ENCODE results near the gene RNASEH1.
"Not testable (repeated sequence)": the region's sequence is repeated elsewhere in the genome, so short reads cannot be mapped to it uniquely, and the experiment has no call there.

RNASEH1 gene

DNA sequence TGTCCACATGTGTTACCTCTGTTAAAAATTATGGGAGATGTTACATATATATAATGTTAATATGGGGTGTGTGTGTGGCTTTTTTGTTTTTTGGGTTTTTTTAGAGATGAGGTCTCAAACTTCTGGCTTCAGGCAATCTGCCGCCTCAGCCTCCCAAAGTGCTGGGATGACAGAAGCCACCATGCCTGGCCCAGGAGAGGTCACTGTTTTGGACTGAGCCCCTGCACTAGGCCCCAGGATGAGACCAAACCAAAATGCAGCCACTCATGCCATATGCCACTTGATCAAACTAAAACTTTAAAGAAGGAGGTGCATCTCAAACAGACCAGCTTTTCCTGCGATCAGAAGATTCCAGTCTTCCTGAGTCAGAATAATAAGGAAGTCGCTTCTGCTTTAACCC is 41.3 kb downstream of the RNASEH1 start:
- Histone ChIP-seq H3K4me1 (ENCODE audit: control insufficient read depth, insufficient read depth, low read length, poor library complexity, severe bottlenecking) (no peaks in the 10 kb centered on the region), H3K4me3 (ENCODE audit: extremely low read depth, insufficient read depth, low read length, poor library complexity, severe bottlenecking) (no peak overlapping the region), H3K36me3 (ENCODE audit: control insufficient read depth, insufficient read depth, low read length) (peaks cover 33% of the 10 kb centered on the region), H3K27ac (ENCODE audit: low read depth, low read length, severe bottlenecking) (no peak overlapping the region), H3K9me3 (ENCODE audit: control insufficient read depth, low read length) (peaks cover 4% of the 10 kb centered on the region)
- 92 to 100% methylated on average over 3 of the region's 3 CpGs for WGBS, 2 experiments (ENCODE audit: insufficient coverage in 2 of 2)

DNA sequence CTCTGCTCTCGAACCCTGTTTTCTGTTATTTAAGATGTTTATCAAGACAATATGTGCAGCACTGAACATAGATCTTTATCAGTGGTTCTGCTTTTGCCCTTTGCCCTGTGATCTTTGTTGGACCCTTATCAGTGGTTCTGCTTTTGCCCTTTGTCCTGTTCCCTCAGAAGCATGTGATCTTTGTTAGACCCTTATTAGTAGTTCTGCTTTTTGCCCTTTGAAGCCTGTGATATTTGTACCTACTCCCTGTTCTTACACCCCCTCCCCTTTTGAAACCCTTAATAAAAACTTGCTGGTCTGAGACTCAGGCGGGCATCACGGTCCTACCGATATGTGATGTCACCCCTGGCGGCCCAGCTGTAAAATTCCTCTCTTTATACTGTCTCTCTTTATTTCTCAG is 42.7 kb downstream of the RNASEH1 start:
- not testable (repeated sequence) for H3K4me3 ChIP-seq (ENCODE audit: extremely low read depth, insufficient read depth, low read length, poor library complexity, severe bottlenecking); H3K27ac ChIP-seq (ENCODE audit: low read depth, low read length, severe bottlenecking); H3K4me1 ChIP-seq (ENCODE audit: control insufficient read depth, insufficient read depth, low read length, poor library complexity, severe bottlenecking); H3K9me3 ChIP-seq (ENCODE audit: control insufficient read depth, low read length)
- no CpG with 5 or more reads among the region's 5 CpGs for WGBS, 2 experiments (ENCODE audit: insufficient coverage in 2 of 2)
- H3K36me3 ChIP-seq (ENCODE audit: control insufficient read depth, insufficient read depth, low read length): peaks cover 44% of the 10 kb centered on the region

DNA sequence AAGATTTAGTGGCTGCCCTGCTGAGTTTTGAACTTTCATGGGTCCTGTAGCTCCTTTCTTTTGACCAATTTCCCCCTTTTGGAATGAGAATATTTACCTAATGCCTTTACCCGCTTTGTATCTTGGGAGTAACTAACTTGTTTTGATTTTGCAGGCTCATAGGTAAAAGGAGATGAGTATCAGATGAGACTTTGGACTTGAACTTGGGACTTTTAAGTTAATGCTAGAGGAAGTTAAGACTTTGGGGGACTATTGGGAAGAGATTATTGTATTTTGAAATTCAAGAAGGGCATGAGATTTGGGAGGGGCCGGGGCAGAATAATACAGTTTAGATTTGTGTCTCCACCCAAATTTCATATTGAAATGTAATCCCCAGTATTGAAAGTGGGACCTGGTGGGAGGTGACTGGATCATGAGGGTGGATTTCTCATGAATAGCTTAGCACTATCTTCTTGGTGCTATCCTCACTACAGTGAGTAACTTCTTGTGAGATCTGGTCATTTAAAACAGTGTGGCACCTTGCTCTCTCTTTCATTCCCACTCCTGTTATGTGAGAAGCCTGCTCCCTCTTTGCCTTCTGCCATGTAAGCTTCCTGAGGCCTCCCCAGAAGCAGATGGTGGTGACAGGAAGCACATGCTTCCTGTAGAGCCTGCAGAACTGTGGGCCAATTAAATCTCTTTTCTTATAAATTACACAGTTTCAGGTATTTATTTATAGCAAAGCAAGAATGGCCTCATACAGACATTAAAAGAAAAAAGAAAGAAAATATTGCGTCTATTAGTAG is 44.9 kb downstream of the RNASEH1 start:
- Histone ChIP-seq H3K9me3 (ENCODE audit: control insufficient read depth, low read length) (peaks cover 4% of the 10 kb centered on the region), H3K4me1 (ENCODE audit: control insufficient read depth, insufficient read depth, low read length, poor library complexity, severe bottlenecking) (no peaks in the 10 kb centered on the region), H3K4me3 (ENCODE audit: extremely low read depth, insufficient read depth, low read length, poor library complexity, severe bottlenecking) (no peak overlapping the region), H3K27ac (ENCODE audit: low read depth, low read length, severe bottlenecking) (no peak overlapping the region), H3K36me3 (ENCODE audit: control insufficient read depth, insufficient read depth, low read length) (peaks cover 44% of the 10 kb centered on the region)
- WGBS, 2 experiments (ENCODE audit: insufficient coverage in 2 of 2): no CpG with 5 or more reads among the region's 3 CpGs

DNA sequence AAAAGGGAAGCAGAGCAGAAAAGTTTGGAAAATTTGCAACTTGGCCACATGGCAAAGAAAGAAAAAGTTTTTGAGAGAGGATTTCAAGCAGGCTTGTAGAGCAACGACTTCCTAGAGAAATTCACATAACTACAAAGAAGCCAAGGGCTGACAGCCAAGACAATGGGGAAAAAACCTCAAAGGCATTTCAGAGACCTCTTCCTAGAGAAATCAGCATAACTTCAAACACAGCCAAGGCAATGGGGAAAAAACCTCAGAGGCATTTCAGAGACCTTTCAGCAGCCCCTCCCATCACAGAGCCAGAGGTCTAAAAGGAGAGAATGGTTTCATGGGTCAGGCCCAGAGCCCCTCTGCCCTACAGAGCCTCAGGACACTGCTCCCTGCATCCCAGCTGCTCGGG is 46.0 kb downstream of the RNASEH1 start:
- Histone ChIP-seq H3K4me1 (ENCODE audit: control insufficient read depth, insufficient read depth, low read length, poor library complexity, severe bottlenecking) (no peaks in the 10 kb centered on the region), H3K9me3 (ENCODE audit: control insufficient read depth, low read length) (peaks cover 4% of the 10 kb centered on the region), H3K27ac (ENCODE audit: low read depth, low read length, severe bottlenecking) (no peak overlapping the region), H3K36me3 (ENCODE audit: control insufficient read depth, insufficient read depth, low read length) (peaks cover 40% of the 10 kb centered on the region), H3K4me3 (ENCODE audit: extremely low read depth, insufficient read depth, low read length, poor library complexity, severe bottlenecking) (no peak overlapping the region)
- 0 to 53% methylated on average over 1 to 2 of the region's 2 CpGs for WGBS, 2 experiments (ENCODE audit: insufficient coverage in 2 of 2)

DNA sequence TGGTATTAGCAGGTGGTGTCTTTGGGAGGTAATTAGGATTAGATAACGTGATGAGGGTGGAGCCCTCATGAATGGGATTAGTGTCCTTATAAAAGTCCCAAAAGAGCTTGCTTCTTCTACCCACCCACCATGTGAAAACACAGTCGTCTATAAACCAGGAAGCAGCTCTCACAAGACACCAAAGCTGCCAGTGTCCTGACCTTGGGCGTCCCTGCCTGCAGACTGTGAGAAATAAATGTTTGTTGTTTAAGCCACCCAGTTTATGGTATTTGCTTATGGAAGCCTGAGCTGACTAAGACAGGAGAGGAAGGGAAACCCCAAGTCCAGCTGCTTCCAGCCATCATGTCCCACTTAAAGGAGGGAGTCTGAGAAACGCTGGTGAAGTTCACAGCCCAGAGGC is 52.4 kb downstream of the RNASEH1 start:
- Histone ChIP-seq H3K36me3 (ENCODE audit: control insufficient read depth, insufficient read depth, low read length) (peaks cover 27% of the 10 kb centered on the region), H3K4me1 (ENCODE audit: control insufficient read depth, insufficient read depth, low read length, poor library complexity, severe bottlenecking) (no peaks in the 10 kb centered on the region), H3K27ac (ENCODE audit: low read depth, low read length, severe bottlenecking) (no peak overlapping the region), H3K4me3 (ENCODE audit: extremely low read depth, insufficient read depth, low read length, poor library complexity, severe bottlenecking) (no peak overlapping the region), H3K9me3 (ENCODE audit: control insufficient read depth, low read length) (no peaks in the 10 kb centered on the region)
- WGBS, 2 experiments (ENCODE audit: insufficient coverage in 2 of 2): no CpG with 5 or more reads among the region's 4 CpGs

DNA sequence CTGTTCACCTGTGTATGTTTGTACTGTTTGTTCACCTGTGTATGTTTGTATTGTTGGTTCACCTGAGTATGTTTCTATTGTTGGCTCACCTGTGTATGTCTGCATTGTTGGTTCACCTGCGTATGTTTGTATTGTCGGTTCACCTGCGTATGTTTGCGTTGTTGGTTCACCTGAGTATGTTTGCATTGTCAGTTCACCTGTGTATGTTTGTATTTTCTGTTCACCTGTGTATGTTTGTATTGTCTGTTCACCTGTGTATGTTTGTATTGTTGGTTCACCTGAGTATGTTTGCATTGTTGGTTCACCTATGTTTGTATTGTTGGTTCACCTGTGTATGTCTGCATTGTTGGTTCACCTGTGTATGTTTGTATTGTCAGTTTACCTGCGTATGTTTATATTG is 53.4 kb downstream of the RNASEH1 start:
- no peaks in the 10 kb centered on the region for H3K4me1 ChIP-seq (ENCODE audit: control insufficient read depth, insufficient read depth, low read length, poor library complexity, severe bottlenecking)
- WGBS, 2 experiments (ENCODE audit: insufficient coverage in 2 of 2): 89 to 93% methylated on average over 4 of the region's 5 CpGs
- no peaks in the 10 kb centered on the region for H3K9me3 ChIP-seq (ENCODE audit: control insufficient read depth, low read length)
- peaks cover 28% of the 10 kb centered on the region for H3K36me3 ChIP-seq (ENCODE audit: control insufficient read depth, insufficient read depth, low read length)
- H3K4me3 ChIP-seq (ENCODE audit: extremely low read depth, insufficient read depth, low read length, poor library complexity, severe bottlenecking): no peak overlapping the region
- H3K27ac ChIP-seq (ENCODE audit: low read depth, low read length, severe bottlenecking): no peak overlapping the region

DNA sequence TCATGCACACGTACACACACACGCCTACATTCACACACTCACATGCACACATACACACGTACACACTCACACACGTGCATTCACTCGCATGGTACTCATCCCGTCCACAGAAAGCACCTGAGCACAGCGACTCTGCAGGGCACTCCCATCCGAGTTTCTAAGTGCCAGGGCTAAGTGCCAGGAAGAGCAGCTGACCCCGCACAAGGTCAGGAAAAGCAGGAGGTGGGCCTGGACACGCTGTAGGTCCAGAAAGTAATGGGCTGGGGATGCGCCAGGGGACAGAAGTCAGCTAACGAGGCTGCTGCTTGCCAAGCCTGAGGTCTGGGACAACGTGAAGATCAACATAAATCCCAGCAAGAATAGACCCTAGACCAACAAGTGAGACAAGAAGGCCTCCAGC is 54.6 kb downstream of the RNASEH1 start:
- H3K4me3 ChIP-seq (ENCODE audit: extremely low read depth, insufficient read depth, low read length, poor library complexity, severe bottlenecking): no peak overlapping the region
- no peak overlapping the region for H3K27ac ChIP-seq (ENCODE audit: low read depth, low read length, severe bottlenecking)
- WGBS, 2 experiments (ENCODE audit: insufficient coverage in 2 of 2): 90 to 98% methylated on average over 10 to 11 of the region's 13 CpGs
- no peaks in the 10 kb centered on the region for H3K9me3 ChIP-seq (ENCODE audit: control insufficient read depth, low read length)
- peaks cover 39% of the 10 kb centered on the region for H3K36me3 ChIP-seq (ENCODE audit: control insufficient read depth, insufficient read depth, low read length)
- no peaks in the 10 kb centered on the region for H3K4me1 ChIP-seq (ENCODE audit: control insufficient read depth, insufficient read depth, low read length, poor library complexity, severe bottlenecking)

DNA sequence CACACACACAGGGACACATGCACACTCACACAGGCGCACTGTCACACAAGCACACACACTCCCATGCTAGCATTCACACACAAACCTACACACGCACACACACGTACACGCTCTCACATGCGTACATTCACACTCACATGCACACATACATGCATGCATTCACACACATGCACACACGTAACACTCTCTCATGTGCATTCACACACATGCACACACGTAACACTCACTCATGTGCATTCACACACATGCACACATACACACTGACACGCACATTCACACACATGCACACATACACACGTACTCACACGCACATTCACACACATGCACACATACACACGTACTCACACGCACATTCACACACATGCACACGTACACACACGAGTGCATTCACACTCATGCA is 55.1 kb downstream of the RNASEH1 start:
- Histone ChIP-seq H3K4me3 (ENCODE audit: extremely low read depth, insufficient read depth, low read length, poor library complexity, severe bottlenecking) (no peak overlapping the region), H3K4me1 (ENCODE audit: control insufficient read depth, insufficient read depth, low read length, poor library complexity, severe bottlenecking) (no peaks in the 10 kb centered on the region), H3K27ac (ENCODE audit: low read depth, low read length, severe bottlenecking) (no peak overlapping the region), H3K9me3 (ENCODE audit: control insufficient read depth, low read length) (no peaks in the 10 kb centered on the region), H3K36me3 (ENCODE audit: control insufficient read depth, insufficient read depth, low read length) (peaks cover 43% of the 10 kb centered on the region)
- WGBS, 2 experiments (ENCODE audit: insufficient coverage in 2 of 2): 94 to 96% methylated on average over 14 of the region's 14 CpGs

DNA sequence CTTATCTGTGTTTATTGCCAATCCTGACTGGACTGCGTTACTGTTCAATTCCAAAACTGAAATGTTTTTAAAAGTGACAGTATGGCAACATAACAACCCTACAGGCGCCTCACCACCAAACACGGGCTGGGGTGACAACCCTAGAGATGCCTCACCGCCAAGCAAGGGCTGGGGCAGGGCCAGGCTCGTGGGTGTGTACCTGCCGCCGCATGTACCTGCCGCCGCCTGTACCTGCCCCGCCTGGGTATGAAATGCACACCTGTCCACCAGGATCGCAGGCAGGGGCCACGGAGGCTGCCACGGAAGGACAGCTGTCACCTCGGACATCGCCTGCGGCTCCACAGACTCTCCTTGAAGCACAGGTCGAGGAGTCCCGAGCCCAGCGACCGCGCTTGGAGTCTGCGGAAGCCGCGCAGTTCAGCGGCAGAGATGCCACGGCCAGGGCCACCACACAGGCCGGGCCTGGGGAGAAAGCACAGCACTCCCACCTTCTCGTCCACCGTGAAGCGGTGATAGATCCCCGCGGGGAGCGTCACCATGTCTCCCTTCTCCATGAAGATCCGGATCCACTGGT is 57.7 kb downstream of the RNASEH1 start:
- H3K36me3 ChIP-seq (ENCODE audit: control insufficient read depth, insufficient read depth, low read length): peaks cover 50% of the 10 kb centered on the region
- H3K9me3 ChIP-seq (ENCODE audit: control insufficient read depth, low read length): no peaks in the 10 kb centered on the region
- H3K4me3 ChIP-seq (ENCODE audit: extremely low read depth, insufficient read depth, low read length, poor library complexity, severe bottlenecking): no peak overlapping the region
- H3K4me1 ChIP-seq (ENCODE audit: control insufficient read depth, insufficient read depth, low read length, poor library complexity, severe bottlenecking): no peaks in the 10 kb centered on the region
- no peak overlapping the region for H3K27ac ChIP-seq (ENCODE audit: low read depth, low read length, severe bottlenecking)
- WGBS, 2 experiments (ENCODE audit: insufficient coverage in 2 of 2): 97% methylated on average over 33 to 34 of the region's 34 CpGs

DNA sequence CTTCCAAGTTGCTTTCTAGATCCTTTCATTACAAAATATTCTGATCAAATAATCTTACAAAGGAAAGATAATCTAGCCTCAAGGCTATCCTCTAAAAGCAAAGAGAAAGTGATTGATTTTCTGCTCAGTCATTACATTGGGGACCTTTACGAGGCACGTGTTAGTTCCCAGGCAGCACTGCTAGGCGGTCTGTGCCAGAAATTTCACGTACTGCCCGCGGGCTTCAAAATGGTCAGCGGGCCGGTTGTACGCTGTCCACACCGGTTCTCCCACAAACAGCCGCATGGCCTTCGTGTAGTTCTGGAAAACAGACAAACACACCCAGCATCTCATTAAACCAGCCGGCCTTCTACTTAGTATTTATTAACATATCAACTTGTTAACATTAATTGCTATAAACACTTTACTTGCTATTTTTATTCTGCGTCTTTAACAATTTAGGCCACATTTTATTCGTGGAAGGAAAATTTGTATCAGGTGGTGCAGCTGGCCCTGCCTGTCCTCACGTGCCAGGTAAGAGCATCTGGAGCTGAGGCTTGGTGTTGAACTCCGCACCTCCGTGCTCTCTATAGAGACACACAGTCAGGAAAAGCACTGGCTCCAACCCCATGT is 59.2 kb downstream of the RNASEH1 start:
- WGBS, 2 experiments (ENCODE audit: insufficient coverage in 2 of 2): 92 to 93% methylated on average over 16 to 17 of the region's 18 CpGs
- H3K4me1 ChIP-seq (ENCODE audit: control insufficient read depth, insufficient read depth, low read length, poor library complexity, severe bottlenecking): no peaks in the 10 kb centered on the region
- no peak overlapping the region for H3K27ac ChIP-seq (ENCODE audit: low read depth, low read length, severe bottlenecking)
- H3K9me3 ChIP-seq (ENCODE audit: control insufficient read depth, low read length): no peaks in the 10 kb centered on the region
- no peak overlapping the region for H3K4me3 ChIP-seq (ENCODE audit: extremely low read depth, insufficient read depth, low read length, poor library complexity, severe bottlenecking)
- peaks cover 36% of the 10 kb centered on the region for H3K36me3 ChIP-seq (ENCODE audit: control insufficient read depth, insufficient read depth, low read length)

DNA sequence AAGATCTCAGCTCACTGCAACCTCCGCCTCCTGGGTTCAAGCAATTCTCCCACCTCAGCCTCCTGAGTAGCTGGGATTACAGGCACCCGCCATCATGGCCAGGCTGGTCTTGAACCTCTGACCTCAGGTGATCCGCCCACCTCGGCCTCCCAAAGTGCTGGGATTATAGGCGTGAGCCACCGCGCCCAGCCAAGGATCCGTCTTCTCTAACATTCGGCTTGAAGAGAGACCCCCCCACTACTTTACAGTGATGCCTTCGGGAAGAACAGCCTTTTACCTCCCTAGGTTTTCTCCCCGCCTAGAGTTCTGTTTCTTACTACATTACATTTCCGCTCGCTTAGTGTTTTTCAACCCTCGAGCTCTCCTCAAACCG is 61.4 kb downstream of the RNASEH1 start:
- peaks cover 27% of the 10 kb centered on the region for H3K36me3 ChIP-seq (ENCODE audit: control insufficient read depth, insufficient read depth, low read length)
- H3K4me3 ChIP-seq (ENCODE audit: extremely low read depth, insufficient read depth, low read length, poor library complexity, severe bottlenecking); H3K27ac ChIP-seq (ENCODE audit: low read depth, low read length, severe bottlenecking); H3K4me1 ChIP-seq (ENCODE audit: control insufficient read depth, insufficient read depth, low read length, poor library complexity, severe bottlenecking); H3K9me3 ChIP-seq (ENCODE audit: control insufficient read depth, low read length): not testable (repeated sequence)
- WGBS, 2 experiments (ENCODE audit: insufficient coverage in 2 of 2): 95% methylated on average over 12 to 14 of the region's 15 CpGs

All from mesodermal cell (in vitro differentiated cells).